ENCODE results near the gene SOCS3.

- TF ChIP-seq, protein P1, sequence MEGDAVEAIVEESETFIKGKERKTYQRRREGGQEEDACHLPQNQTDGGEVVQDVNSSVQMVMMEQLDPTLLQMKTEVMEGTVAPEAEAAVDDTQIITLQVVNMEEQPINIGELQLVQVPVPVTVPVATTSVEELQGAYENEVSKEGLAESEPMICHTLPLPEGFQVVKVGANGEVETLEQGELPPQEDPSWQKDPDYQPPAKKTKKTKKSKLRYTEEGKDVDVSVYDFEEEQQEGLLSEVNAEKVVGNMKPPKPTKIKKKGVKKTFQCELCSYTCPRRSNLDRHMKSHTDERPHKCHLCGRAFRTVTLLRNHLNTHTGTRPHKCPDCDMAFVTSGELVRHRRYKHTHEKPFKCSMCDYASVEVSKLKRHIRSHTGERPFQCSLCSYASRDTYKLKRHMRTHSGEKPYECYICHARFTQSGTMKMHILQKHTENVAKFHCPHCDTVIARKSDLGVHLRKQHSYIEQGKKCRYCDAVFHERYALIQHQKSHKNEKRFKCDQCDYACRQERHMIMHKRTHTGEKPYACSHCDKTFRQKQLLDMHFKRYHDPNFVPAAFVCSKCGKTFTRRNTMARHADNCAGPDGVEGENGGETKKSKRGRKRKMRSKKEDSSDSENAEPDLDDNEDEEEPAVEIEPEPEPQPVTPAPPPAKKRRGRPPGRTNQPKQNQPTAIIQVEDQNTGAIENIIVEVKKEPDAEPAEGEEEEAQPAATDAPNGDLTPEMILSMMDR (IDR thresholded peaks at IDR 0.05 in 8 of 11, conservative IDR thresholded peaks at IDR 0.05 in 3 of 11) = no peak
- TF ChIP-seq POLR2A (IDR thresholded peaks at IDR 0.05) = no peak
Observed at GRCh38 chr17:78335209-78335608, 24.7 kb downstream of the SOCS3 start.
